Kasumi-1 (cell line): ENCODE results near the gene SLC15A3.
A peak's percentile ranks its signal among the peaks of the same experiment; 100 is the strongest.
"Not testable (repeated sequence)": the region's sequence is repeated elsewhere in the genome, so short reads cannot be mapped to it uniquely, and the experiment has no call there.

ENCODE experiments used
- DNase-seq, 2 experiments: peaks; one replicate each; lab custom pipeline; 2025; lab: John Stamatoyannopoulos, UW

Gene SLC15A3

GRCh38 chr11:60974726-60975125, 22.8 kb upstream of the SLC15A3 start:
- DNase-seq, result no peak

- DNase-seq, result not testable (repeated sequence)
Observed at GRCh38 chr11:60974316-60974715, 22.3 kb upstream of the SLC15A3 start.

DNA sequence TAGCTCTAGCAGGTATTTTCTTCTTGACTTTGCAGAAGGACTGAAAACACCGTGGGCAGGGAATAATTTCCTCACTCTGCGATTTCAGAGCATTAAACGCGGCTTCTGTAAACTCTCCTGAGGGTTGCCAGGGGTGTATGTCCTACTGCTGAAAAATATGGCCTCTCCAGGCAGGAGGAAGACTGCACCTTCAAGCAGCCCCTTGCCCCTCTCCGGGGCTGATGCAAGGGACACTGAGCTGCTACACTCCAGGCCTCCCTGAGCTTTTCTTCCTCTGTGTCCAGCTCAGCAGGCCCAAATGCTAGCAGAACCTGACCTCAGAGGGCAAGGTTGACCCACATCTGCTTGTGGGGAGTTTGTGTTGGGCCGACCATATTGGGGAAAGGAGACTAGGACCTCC, 21.7 kb upstream of the SLC15A3 start:
- no peak for DNase-seq

DNA sequence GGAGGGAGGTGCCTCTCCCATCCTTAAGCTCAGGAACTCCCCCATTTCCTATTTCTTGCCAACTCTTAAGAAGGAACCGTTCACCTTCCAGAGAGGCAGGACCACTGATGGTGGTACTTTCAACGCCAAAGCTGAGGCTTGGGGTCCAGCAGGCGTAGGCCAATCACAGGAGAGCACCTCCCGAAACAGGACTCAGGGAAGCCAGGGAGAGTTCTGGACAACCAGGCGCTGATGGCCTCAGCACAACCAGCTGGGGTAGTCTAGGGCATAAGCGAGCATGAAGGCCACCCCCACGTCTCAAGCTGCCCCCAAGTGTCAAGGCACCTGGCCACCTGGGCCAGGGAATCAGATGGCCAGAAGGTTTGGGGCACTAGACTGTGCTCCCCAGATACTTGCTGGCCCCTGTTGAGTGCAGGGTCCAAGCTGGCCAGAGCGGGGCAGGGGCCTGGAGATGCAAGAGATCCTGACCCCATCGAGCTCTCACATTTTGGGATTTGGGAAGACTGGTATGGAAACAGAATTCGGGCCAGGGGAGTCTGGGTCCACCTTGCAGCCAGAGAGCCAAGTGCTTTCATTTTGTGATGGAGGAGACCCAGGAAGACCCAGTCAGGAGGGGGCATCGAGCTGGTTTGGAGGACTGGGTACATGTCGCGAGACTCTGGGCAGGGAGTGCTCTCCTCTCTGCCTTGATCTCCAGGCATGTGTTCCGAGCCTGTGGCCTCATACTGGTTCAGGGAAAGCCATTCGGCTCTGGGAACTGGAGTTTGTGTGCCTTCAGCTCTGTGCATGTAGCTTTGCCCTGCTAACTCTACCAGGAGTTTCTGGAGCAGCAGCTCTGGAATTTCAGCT, 20.4 kb upstream of the SLC15A3 start:
- no peak for DNase-seq

DNA sequence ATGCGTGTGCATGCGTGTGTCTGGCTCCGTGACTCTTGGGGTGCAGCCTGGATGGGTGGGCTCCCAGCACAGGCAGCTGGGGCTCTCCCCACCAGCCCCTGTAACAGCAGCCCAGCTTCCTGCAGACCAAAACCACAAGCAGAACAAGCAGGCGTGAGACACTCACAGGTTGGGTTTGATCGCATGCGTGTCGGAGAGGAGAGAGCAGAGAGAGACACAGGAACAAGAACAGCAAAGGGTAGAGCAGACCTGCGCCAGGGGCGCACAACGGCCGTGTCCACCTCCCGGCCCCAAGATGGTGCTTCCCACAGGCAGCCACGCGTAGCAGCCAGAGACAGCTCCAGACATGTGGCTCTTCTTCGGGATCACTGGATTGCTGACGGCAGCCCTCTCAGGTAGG, 19.5 kb upstream of the SLC15A3 start, which contains the start of gene CD6:
TSS of gene CD6 (plus strand) at position 161 of the 400 bp plus-strand sequence. CDS start at position 347, 186 bp downstream.
- no peak for DNase-seq

DNA sequence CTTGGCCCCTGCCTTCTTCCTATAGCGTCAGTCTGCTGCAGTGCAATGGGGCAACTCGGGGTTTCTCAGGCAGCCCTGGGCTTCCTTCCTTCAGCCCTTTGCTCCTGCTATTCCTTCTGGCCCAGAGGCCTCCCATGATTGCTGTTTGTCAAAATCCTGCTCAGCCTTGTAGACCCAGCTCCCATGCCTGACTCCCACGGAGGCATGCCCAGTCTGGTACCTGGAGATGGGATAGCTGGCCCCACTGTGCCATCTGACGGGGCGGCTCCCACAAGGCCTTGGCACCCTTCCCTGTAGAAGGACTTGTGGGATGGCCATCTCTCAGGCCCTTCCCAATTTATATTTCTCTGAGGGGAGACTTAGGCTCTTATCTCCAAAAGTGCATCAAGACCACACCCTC, 18.9 kb upstream of the SLC15A3 start:
- no peak for DNase-seq

GRCh38 chr11:60970369-60970774, 18.4 kb upstream of the SLC15A3 start:
- peak; percentile 64 to 71 for DNase-seq

GRCh38 chr11:60968223-60968622, 16.2 kb upstream of the SLC15A3 start:
- DNase-seq, result no peak

GRCh38 chr11:60966890-60967289, 14.9 kb upstream of the SLC15A3 start:
- DNase-seq, result no peak

- DNase-seq, result no peak
Observed at GRCh38 chr11:60964801-60965200, 12.8 kb upstream of the SLC15A3 start.

DNA sequence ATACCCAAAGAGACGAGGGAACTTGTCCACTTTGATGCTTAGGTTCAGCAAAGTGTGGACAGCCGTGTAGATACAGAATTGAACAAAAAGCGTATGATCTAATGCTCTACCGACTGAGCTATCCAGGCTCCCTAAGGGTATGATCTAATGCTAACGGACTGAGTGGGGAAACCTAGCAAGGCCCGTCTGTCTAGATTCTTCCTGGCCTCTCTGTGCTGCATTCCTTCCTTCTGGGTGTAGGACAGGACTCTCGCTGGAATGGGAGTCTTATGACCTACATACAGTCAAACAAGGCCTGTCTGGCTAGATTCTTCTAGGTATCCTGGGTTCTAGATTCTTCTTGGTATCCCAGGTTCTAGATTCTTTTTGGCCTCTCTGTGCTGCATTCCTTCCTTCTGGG, 8.4 kb upstream of the SLC15A3 start:
- no peak for DNase-seq

- no peak for DNase-seq
Observed at GRCh38 chr11:60959431-60959830, 7.5 kb upstream of the SLC15A3 start.

- no peak for DNase-seq
Observed at GRCh38 chr11:60957188-60957587, 5.2 kb upstream of the SLC15A3 start.

DNA sequence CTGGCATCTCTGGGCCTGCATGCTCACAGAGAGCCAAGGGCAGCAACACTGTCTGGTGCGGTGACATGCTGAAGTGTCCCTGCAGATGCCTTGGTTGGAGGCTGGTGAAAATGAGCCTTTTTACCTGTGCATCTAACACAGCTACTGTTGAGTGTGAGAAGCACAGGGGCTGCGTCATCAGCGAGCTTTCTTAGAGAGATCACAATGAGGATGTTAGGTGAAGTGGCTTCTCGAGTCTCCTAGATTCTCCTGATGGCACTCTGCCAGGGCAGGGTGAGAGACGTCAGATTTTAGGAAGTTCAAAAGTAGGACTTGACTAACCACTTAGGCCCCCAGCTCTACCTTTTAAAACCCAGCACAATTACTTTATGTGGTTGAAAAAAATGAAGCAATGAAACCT, 3.6 kb upstream of the SLC15A3 start:
- DNase-seq, result no peak

DNA sequence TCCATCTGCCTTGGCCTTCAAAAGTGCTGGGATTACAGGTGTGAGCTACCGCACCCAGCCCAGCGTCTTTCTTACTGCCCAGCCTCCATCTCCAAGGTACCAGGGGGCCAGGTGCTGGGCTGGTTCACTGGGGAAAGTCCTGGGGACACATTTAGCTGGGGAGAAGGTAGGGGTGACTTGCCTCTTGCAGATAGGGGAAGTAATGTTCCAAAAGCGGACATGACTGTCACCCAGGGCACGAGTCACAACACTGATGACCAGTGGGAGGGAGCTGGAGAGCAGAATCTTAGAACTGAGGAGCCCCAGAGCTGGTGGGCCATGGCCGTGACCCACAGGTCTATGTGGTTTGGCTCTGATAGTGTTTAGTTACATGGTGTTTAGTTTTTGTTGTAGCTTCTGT, 2.4 kb upstream of the SLC15A3 start:
- peak in 1 of 2 experiments; percentile 13 for DNase-seq

- no peak for DNase-seq
Observed at GRCh38 chr11:60953781-60954180, 1.8 kb upstream of the SLC15A3 start.

DNA sequence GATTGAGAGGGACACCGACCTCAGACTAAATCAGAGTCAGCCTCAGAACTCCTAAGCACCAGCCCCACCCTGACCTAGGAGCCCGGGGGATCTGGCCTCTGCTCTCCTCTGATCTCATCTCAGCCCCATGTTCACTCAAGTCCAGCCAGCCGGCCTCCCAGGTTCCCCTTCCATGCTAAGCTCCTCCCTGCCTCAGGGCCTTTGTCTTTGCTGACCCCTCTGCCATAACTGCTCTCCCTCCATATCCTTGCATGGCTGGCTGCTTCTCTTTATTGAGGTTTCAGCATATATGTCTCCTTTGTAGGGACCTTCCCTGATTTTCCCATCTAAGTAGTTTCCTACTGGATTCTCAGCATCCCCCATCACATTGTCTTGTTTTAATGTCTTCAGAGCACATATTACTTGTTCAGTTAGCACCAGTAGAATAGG, 780 bp upstream of the SLC15A3 start:
- no peak for DNase-seq

DNA sequence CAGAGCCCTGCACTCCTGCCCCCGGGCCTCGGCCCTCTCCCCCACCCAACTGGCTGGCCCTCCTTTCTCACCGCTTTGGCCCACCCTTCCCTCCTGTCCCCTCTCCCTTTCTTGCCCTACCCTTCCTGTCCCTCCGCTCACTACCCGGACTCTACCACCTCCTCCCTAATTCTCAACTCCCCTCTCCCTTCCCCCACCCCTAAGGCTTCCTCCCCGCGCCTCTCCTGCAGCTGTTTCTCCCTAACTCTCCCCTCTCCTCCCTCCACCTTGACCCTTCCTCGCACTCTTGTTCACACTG, 421 bp downstream of the SLC15A3 start:
- DNase-seq, result no peak

DNA sequence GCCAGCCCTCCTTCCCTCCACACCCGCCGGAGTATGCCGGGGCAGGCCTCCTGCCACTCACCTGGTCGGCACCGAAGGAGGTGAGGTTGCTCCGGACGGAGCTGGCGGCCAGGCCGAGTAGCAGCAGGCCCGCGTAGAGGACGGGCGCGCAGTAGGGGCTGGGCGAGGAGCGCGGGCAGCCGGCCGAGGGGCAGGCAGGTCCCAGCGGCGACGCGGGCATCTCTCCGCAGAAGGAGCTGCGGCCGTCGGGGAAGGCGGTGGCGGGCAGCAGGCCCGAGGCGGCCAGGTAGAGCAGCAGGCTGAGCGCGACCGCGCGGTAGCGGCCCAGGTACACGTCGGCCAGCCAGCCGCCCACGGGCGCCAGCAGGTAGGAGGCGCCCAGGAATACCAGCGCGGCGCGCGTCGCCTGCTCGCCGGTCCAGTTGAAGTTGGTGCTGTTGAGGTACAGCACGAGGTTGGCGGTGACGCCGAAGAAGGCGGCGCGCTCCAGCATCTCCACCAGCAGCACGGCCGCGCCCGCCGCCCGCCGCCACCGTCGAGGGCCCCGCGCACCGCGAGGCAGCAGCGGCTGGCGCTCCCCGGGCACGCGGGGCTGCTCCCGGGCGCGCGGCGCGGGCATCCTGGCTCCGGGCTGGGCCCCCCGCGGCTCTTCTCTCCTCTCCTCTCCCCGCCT, 907 bp downstream of the SLC15A3 start:
- DNase-seq, result no peak

- DNase-seq, result no peak
Observed at GRCh38 chr11:60950024-60950423, 2.0 kb downstream of the SLC15A3 start.

- no peak for DNase-seq
Observed at GRCh38 chr11:60948250-60948649, 3.7 kb downstream of the SLC15A3 start.

DNA sequence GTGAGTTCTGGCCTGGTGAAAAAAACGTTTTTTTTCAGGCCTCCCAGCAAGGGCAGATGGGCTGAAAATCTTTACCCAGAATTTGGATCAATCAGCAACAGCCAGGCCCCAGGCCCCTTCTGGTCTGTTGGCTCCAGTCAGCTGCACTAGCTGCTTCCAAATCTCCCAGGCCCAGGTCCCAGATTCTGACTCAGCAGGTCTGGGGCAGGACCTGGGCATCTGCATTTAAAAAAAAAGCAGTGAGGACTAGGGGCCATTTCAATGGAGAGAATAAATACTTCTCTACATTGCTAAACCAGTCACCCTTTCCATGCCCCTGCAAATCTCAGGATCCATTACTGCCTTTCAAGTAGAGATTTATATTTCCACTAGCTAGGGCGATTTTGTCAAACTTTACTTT, 4.3 kb downstream of the SLC15A3 start:
- no peak for DNase-seq

- DNase-seq, result no peak
Observed at GRCh38 chr11:60946601-60947264, 5.2 kb downstream of the SLC15A3 start.
